Stomach (tissue), 9 donors: ENCODE data around the gene GAS6. TPM values are rescaled to one million over a fixed set of nuclear protein-coding genes. Genes with fewer than 3 reads are reported as not detected.

Experiments used
- DNase-seq, 2 donors: peaks; one replicate each; pipeline versions ENCODE4 v3.0.0 to v3.0.0-alpha.2; 2013 to 2019
- H3K27ac ChIP-seq, 5 donors: fragments of 200-600 bp in 4 of 5; sonication (generic) in 4 of 5; one replicate each; pipeline ENCODE4 v1.5.1; 2013 to 2019; ENCODE audit warnings: mild to moderate bottlenecking in 1 of 5, moderate library complexity in 1 of 5
- H3K27me3 ChIP-seq, 3 donors: fragments of 200-600 bp; sonication (generic); one replicate each; pipeline ENCODE4 v1.5.1; 2017 to 2019; ENCODE audit warnings: mixed run types in 1 of 3
- H3K36me3 ChIP-seq, 4 donors: fragments of 200-600 bp; sonication (generic); 1 replicate in 3 of 4; 2 replicates in 1 of 4; pipeline ENCODE4 v1.5.1; 2016 to 2019
- H3K4me1 ChIP-seq, 4 donors: fragments of 200-600 bp; sonication (generic); one replicate each; pipeline ENCODE4 v1.5.1; 2016 to 2019
- H3K4me3 ChIP-seq, 4 donors: fragments of 200-600 bp; sonication (generic) in 3 of 4; one replicate each; pipeline ENCODE4 v1.5.1; 2016 to 2019; ENCODE audit warnings: mild to moderate bottlenecking in 1 of 4
- H3K9me3 ChIP-seq, 4 donors: fragments of 200-600 bp; sonication (generic); one replicate each; pipeline ENCODE4 v1.5.1; 2016 to 2019
- CTCF ChIP-seq, 7 experiments: fragments of 450-650 bp in 4 of 7; fragments of 200-600 bp in 3 of 7; sonication (generic) in 3 of 7; IDR thresholded peaks; one replicate each; pipeline ENCODE4 v1.5.1; 2016 to 2019; ENCODE audit warnings: antibody characterized with exemption in 7 of 7, control low read depth in 2 of 7, mild to moderate bottlenecking in 1 of 7
- EP300 ChIP-seq: sonication (generic); formaldehyde crosslinking; IDR thresholded peaks from one replicate; pipeline ENCODE4 v1.6.1; 2017; ENCODE audit warnings: antibody characterized with exemption
- POLR2A ChIP-seq, 4 donors: fragments of 450-650 bp; IDR thresholded peaks; one replicate each; pipeline ENCODE4 v1.6.1; 2016; ENCODE audit warnings: antibody characterized with exemption in 4 of 4, control low read depth in 2 of 4, mild to moderate bottlenecking in 1 of 4, moderate library complexity in 1 of 4
- POLR2AphosphoS5 ChIP-seq, 3 donors: sonication (generic); formaldehyde crosslinking; IDR thresholded peaks; one replicate each; pipeline ENCODE4 v1.6.1; 2016; ENCODE audit warnings: antibody characterized with exemption in 3 of 3
- WGBS, 5 donors: extraction: QIAGEN DNeasy Blood & Tissue Kit in 3 of 5; methylation state at CpG; one replicate each; pipeline versions ENCODE4 v1.1.5 to v1.1.7; 2013 to 2018; 5-methylcytosine and 5-hydroxymethylcytosine counted together
- intact Hi-C: fragments of 100-400 bp; cut with DNase I; formaldehyde crosslinking; loops from one replicate; pipeline ENCODE4 v1.15.1; 2023; ENCODE audit warnings: low total_unique reads
- polyA plus RNA-seq, 3 donors: library from polyadenylated mRNA; stranded (reverse); fragments of 200-250 nt; gene quantifications; one replicate each; pipeline ENCODE4 v1.2.3, GENCODE V29; 2013
- total RNA-seq, 5 donors: library from RNA; depleted of rRNA; stranded (reverse); fragments of >200 nt; gene quantifications; one replicate each; pipeline versions ENCODE4 v1.1.0 to v1.2.3, GENCODE V29; 2014 to 2016
- donor health status: healthy with polysubstance abuse.
- donor health status: Bipolar disorder and iron deficiency.
- donor health status: healthy.

GAS6 gene
- total and polyA plus RNA-seq, 8 donors: 31.4 to 409 (median 92.9) TPM

DNA sequence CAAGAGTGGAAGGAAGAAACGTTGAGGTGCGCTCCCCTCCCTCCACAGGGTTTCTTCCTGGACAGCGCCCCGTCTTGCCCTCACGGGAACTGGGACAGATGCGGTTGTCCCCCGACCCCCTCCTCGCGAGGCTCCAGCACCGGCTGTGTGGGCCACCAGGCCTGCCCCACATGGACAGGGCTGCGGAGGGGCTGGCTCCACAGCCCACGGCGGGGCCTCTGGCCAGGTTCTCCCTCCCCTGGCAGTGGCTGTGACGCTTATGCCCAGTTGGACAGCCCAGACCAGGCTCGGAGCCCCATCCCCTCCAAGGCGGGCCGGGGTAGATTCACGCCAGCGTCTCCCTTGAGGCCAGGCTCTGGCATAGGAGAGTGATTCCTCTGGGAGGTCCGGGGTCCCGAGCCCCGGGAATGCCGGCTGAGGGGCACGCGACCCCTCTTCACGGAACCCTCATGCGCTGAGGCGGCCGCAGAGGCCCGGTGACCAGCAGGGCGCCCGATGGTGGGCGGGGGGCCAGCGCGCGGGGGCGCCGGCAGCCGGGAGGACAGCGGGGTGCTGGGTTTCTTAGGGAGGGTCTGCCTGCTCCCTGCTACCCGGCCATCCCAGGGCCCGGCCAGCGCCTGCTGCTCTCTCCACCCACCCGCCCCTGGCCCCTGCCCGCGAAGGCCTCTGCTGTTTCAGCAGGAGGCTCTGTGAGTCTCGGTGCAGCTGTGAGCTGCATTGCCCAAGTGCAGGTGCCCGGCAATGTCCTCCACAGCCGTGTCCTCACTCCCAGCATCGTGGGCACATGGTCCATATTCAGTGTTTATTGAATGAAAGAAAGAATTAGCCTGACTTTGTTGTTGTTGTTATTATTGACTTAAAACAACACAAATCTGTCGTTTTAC is 20.3 kb upstream of the GAS6 start:
- intact Hi-C loops: no loop called here
- no peak overlapping the region for H3K4me3 ChIP-seq
- no peaks in the 10 kb centered on the region for H3K27me3 ChIP-seq
- no peak for TF ChIP-seq CTCF (IDR thresholded peaks at IDR 0.05)
- TF ChIP-seq POLR2A (IDR thresholded peaks at IDR 0.05): no peak
- TF ChIP-seq POLR2AphosphoS5 (IDR thresholded peaks at IDR 0.05): no peak
- no peak for TF ChIP-seq EP300
- H3K9me3 ChIP-seq: no peaks in the 10 kb centered on the region
- peaks cover 36 to 47% (median 39%) of the 10 kb centered on the region in 4 donors for H3K4me1 ChIP-seq
- H3K27ac ChIP-seq: no peak overlapping the region
- 90 to 94% (median 93%) methylated on average over 20 to 51 of the region's 51 CpGs for WGBS, 5 donors
- DNase-seq: no peak
- no peaks in the 10 kb centered on the region for H3K36me3 ChIP-seq

GRCh38 chr13:113883314-113883811 is 19.5 kb upstream of the GAS6 start:
- Histone ChIP-seq H3K27me3 (no peaks in the 10 kb centered on the region), H3K36me3 (no peaks in the 10 kb centered on the region), H3K27ac (no peak overlapping the region), H3K4me1 (peaks cover 37 to 45% (median 39%) of the 10 kb centered on the region in 4 donors), H3K9me3 (no peaks in the 10 kb centered on the region), H3K4me3 (no peak overlapping the region)
- intact Hi-C loops: no loop called here
- TF ChIP-seq EP300 (no peak), POLR2A (IDR thresholded peaks at IDR 0.05) (no peak), CTCF (IDR thresholded peaks at IDR 0.05) (no peak), POLR2AphosphoS5 (IDR thresholded peaks at IDR 0.05) (no peak)
- 96 to 97% (median 97%) methylated on average over 47 to 50 of the region's 50 CpGs for WGBS, 5 donors
- DNase-seq: no peak

DNA sequence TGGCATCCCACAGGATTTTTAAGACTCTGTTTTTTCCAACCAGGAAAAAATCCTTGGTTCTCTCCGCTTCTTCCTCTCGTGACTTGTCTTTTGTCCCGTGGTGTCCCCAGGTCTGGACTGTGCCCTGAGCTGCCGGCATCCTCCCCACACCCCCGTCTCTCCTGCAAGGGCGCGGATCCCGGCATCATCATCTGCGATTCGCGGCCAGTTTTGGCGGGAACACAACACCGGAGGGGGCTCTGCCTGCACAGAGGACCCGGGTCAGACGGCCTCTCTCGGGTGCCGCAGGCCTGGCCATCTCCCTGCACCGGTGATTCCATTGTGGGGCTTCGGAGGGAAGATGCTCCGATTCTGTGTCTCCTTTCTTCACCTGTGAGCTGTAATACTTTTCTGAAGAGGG is 18.8 kb upstream of the GAS6 start:
- Histone ChIP-seq H3K36me3 (no peaks in the 10 kb centered on the region), H3K27me3 (no peaks in the 10 kb centered on the region), H3K4me3 (no peak overlapping the region), H3K4me1 (peaks cover 33 to 39% (median 36%) of the 10 kb centered on the region in 4 donors), H3K27ac (peak overlapping the region in 4 of 5 donors; percentile 70 to 83 (median 72)), H3K9me3 (no peaks in the 10 kb centered on the region)
- TF ChIP-seq EP300: no peak
- no peak for TF ChIP-seq POLR2AphosphoS5 (IDR thresholded peaks at IDR 0.05)
- TF ChIP-seq CTCF (IDR thresholded peaks at IDR 0.05): no peak
- TF ChIP-seq POLR2A (IDR thresholded peaks at IDR 0.05): no peak
- no peak for DNase-seq
- 76 to 93% (median 88%) methylated on average over 14 to 20 of the region's 20 CpGs for WGBS, 5 donors
- intact Hi-C loops: no loop called here

DNA sequence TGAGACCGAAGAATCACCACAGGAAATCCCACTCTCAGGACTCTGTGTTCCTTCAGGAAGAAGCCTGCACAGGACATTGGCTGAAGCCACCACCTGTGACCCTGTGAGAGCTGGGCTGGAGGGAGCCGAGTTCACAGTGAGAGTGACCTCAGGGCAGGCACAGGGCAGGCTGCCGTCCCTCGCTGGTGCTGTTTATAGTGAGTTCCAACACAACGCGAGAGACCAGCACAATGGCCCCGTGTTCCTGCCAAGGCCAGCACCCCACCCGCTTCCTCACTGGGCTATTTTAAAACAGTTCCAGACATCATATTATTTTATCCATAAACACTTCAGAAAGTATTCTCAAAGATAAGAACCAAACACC is 18.4 kb upstream of the GAS6 start:
- 29 to 43% (median 34%) methylated on average over 7 to 8 of the region's 8 CpGs for WGBS, 5 donors
- peak overlapping the region; percentile 70 to 83 (median 73) for H3K27ac ChIP-seq
- no peak overlapping the region for H3K4me3 ChIP-seq
- no peaks in the 10 kb centered on the region for H3K36me3 ChIP-seq
- no peak for TF ChIP-seq EP300
- TF ChIP-seq POLR2AphosphoS5 (IDR thresholded peaks at IDR 0.05): peak in 1 of 3 donors; percentile 2
- peak; percentile 35 to 43 for DNase-seq
- H3K27me3 ChIP-seq: no peaks in the 10 kb centered on the region
- intact Hi-C loops: no loop called here
- no peaks in the 10 kb centered on the region for H3K9me3 ChIP-seq
- H3K4me1 ChIP-seq: peaks cover 29 to 39% (median 32%) of the 10 kb centered on the region in 4 donors
